Amniotic epithelial cell (primary cell): Measurements from ENCODE around the gene RAPSN.

Experiments
- DNase-seq: peaks from one replicate; pipeline ENCODE4 v3.0.0-alpha.2; 2010; ENCODE audit warnings: low read depth

Gene RAPSN

DNA sequence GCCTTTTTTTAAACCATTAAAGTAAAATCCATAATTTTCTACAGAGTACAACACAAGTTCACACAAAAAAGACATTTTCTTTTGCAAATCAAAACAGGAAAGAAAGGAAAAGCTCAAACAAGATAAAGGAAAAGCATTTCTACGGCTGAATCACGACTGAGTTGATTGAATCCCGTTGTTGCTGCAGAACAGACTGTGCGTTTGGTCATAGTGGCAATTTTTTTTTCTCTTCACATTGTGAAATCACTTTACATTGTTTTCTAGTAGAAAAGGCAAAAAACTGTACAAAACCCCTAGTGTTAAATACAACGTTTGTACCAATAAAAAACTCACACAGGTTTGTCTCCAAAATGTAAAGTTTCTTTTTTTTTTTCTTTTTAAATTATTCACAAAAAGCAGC lies 17.3 kb upstream of the RAPSN start:
- DNase-seq: peak; percentile 76

DNA sequence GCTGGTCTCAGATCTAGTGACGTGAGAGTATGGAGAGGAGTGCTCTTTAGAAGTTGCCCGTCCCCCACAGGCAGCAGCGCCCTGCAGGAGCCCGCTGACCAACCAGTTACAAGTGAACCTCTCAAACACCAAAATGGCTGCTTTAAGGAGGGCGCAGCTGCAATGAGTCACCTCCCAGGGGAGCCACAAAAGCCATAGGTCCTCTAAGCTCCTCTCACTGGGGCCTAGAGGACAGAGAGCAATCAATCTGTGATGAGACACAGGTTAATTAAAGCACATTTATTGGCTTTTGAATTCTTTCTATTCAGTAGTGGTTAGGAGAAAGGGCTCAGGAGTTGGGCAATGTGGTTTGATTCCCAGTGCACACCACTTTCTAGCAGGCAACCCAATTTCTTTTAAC lies 15.5 kb upstream of the RAPSN start:
- no peak for DNase-seq

- DNase-seq: no peak
Measured at GRCh38 chr11:47461876-47462275, 12.9 kb upstream of the RAPSN start.

DNA sequence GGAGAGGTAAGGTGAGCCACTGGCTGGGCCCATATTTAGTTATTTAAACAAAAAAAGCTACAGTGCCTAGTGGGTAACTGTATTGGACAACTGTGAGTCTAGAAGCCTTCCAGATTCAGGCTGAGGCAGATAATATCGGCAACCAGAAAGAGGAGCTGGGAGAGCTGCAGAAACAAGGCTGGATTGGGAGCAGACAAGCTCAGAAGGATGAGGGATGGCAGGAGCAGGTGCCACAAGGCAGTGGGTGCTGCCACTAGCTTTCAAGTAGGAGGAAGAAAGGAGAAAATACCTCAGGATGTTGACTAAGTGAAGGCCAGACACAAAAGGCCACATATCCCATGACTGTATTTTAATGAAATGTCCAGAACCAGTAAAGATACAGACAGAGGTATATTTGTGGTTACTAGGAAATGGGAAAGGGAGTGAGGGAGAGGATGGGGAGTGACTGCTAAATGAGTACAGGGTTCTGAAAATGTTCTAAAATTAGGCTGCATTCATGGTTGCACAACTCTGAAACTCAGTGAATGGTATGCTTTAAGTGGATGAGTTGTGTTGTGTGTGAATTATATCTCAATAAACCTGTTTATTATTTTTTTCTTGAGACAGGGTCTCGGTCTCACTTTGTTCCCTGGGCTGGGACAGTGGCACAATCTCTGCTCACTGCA lies 11.8 kb upstream of the RAPSN start:
- DNase-seq: peak; percentile 28

DNA sequence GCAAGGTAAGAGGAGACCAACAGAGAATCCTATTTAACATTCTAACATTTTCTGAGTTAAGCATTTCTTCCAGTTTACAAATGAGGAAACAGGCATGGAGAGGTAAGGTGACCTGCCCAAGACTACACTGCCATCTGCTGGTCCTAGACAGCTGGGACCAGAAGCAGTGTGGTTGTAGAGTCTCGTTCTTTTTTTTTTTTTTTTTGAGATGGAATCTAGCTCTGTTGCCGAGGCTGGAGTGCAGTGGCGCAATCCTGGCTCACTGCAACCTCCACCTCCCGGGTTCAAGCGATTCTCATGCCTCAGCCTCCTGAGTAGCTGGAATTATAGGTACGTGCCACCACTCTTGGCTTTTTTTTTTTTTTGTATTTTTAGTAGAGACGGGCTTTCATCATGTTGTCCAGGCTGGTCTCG lies 5.3 kb upstream of the RAPSN start:
- peak; percentile 86 for DNase-seq

GRCh38 chr11:47453365-47453764 lies 4.4 kb upstream of the RAPSN start:
- DNase-seq: peak; percentile 9

DNA sequence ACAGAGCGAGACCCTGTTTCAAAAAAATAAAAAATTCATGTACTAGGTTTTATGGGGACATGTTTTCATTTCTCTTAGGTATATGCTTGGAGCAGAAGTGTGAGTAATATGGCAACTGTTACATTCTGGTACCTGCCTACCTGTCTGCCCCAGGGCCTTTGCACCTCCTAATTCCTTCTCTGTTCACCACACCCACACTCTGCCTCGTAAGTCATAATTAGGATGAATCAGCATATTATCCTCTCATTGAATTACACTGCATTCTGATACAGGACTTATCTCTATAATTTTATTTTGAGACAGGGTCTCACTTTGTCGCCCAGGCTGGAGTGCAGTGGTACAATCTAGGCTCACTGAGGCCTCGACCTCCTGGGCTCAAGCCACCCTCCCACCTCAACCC lies 3.1 kb upstream of the RAPSN start:
- DNase-seq: no peak

DNA sequence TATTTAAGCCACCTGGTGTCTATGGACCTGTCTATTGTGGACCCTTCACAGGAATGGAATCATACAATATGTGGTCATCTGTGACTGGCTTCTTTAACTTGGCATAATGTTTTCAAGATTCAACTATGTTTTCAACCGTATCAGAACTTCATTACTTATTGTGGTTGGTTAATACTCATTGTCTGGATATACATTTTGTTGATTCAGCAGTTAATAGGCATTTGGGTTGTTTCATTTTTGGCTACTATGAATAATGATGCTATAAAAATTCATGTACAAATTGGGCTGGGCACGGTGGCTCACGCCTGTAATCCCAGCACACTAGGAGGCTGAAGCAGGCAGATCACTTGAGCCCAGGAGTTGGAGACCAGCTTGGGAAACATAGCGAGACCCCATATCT lies 2.5 kb upstream of the RAPSN start:
- DNase-seq: no peak

DNA sequence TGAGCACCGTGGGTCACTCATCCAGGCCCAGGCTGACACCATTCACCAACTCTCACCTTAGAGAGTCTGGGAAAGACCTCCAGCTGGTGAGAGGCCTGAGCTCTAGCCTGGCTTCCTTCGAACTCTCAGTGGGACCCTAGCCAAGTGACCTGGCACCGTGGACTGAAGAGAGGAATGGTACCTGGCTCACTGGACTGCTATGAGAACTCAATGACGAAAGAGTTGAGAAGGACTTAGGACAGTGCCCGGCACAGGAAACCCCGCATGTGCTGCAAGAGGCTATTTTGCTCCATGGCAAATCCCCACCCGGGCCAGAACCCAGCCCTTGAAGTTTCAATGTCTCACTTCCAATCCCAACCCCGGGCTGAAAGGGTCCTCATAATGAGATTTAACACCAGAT lies 605 bp upstream of the RAPSN start:
- no peak for DNase-seq

DNA sequence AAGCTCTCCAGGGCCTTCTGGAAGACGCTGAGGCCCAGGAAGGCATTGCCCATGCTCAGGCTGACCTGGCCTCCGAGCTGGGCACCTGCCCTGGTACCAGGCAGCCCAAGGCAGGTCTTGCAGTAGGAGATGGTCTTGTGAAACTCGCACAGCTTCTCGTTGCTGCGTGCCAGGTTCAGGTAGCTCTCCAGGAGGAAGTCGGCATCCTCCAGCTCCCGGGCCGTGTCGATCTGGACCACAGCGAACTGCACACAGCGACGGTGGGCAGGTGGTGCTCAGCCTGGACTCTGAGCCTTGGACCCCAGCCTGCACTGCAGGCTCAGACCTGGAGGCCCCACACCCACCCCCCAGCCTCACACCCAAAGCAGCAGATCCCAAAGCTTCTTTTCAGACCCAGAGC lies 1.0 kb downstream of the RAPSN start:
- DNase-seq: no peak

GRCh38 chr11:47446833-47447232 lies 2.1 kb downstream of the RAPSN start:
- DNase-seq: no peak

GRCh38 chr11:47445840-47446239 lies 3.1 kb downstream of the RAPSN start:
- DNase-seq: no peak

DNA sequence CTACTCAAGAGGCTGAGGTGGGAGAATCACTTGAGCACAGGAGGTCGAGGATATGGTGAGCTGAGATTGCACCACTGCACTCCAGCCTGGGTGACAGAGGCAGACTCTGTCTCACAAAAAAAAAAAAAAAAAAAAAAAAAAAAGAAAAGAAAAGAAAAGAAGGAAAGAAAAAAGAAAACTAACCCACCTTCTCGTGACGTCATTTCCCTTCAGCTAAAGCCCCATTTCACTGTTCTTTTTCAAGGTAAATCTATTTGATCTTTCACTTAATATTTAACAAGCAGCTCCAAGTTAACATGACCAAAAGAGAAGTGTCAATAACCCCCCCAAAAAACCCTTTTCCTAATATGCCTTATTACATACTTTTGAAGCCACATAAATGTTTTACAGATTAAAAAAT lies 5.1 kb downstream of the RAPSN start:
- no peak for DNase-seq

- DNase-seq: no peak
Measured at GRCh38 chr11:47443028-47443700, 5.8 kb downstream of the RAPSN start.

DNA sequence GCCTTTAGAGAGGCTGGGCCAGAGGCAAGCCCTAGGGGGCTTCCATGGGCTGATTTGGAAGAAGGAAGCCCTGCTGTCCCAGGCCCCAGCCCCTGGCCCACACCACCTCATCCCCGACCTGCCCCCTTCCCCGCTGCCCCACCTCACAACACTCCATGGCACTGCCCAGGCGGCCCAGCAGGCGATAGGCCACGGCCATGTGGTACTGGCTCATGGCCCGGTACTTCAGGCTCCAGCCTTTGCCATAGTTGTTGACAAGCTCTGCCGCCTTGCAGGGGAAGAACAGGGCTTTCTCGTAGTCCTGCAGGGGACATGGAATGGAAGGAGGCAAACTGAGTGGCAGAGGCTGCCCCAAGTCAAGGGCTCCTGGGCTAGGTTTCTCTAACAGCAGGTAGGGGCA lies 6.4 kb downstream of the RAPSN start:
- DNase-seq: no peak

DNA sequence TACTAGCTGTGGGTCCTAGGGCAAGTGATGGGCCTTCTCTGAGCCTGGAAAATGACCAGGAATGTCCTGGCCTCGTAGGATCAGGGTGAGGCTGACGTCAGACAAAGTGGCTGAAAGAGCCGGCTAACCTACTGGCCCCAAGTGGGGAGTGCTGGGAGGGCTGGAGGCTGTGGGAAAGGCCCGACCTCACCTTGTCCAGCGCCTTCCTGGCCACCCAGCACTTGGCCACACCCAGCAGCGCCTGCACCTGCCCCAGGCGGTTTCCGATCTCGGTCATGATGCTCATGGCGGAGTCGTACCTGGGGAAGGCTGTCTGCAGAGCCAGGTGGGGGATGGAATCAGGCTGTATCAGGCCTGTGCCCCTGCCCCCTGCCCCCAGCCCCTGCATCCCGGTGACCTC lies 7.5 kb downstream of the RAPSN start:
- no peak for DNase-seq

GRCh38 chr11:47440054-47440476 lies 8.9 kb downstream of the RAPSN start:
- no peak for DNase-seq

DNA sequence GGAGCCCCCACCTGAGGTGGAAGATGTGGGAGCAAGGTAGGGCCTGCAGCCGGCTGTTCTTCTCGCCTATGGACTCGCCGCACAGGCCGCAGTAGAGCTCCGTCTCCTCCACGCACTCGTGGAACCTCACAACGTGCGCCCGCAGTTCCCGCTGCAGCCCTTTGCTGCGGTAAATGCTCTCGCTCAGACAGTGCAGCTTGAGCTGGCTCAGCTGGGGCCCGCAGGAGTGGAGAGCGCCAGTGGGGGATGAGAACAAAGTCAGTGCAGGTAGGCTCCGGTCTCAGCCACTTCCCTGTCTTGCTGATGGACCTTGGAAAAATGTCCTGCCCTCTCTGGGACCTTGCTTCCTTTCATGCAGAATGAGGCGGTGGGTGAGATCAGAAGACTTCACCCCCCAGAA lies 10.2 kb downstream of the RAPSN start:
- no peak for DNase-seq

DNA sequence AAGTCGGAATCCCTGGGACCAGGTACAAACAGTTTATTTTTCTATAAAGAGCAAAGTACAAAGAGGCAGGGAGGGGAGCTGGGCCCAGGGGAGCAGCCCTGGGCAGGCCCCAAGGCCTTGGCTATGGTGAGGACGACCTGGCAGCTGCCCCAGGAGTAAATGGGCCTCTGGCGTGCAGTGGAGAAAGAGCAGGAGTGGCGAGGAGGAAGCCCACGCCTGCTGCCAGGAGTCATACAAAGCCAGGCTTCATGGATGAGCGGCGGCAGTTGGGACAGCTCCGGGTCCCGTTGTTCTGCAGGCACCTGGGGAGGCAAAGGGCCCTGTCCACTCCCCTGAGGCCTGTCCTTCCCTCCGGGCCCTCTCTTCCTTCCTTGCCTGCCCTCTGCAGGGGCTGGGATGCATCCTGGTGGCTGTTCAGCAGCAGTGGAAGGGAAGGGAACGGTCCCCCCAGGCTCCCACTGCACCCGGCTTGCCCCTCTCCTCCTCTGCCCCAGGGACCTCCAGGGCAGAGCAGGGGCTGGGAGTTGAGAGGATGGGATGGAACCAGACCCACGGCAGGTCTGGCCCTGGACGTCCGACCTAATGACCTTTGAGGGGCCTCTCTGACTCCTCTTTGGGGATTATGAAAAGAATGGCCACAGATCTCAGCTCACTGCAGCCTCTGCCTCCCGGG lies 11.1 kb downstream of the RAPSN start:
- no peak for DNase-seq

GRCh38 chr11:47437218-47437745 lies 11.7 kb downstream of the RAPSN start:
- DNase-seq: no peak

DNA sequence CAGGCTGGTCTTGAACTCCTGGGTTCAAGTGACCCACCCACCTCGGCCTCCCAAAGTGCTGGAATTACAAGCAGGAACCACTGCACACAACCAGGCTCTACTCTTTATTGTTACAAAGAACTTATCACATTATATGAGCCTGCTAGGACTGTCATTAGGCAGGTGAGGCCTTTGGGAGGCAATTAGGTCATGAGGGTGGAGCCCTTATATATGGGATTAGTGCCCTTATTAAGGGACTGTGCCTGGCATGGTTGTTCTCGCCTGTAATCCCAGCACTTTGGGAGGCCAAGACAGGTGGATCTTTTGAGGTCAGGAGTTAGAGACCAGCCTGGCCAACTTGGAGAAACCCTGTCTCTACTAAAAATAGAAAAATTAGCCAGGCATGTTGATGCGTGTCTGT lies 12.2 kb downstream of the RAPSN start:
- no peak for DNase-seq

DNA sequence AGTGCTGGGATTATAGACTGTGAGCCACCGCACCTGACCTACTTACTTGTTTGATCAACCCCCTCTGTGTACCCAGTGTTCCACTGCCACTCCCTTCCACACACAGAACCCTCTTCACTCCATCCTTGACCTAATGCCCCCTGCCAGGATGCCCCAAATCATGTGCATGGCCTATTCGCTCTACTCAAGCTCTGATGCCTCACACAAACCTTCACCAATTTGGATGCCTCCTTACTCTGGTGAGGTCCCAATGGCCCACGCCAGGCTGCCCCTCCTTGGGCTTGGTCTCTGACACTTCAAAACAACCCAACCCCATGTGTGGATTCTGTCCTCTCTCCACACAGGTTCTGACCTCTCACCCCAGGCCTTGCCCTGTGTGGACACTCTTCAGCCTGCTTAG lies 13.2 kb downstream of the RAPSN start:
- DNase-seq: no peak
